ENCODE measurements around the gene PLEKHG4B. TPM values are rescaled to one million over a fixed set of nuclear protein-coding genes. Genes with fewer than 3 reads are reported as not detected.

PLEKHG4B gene
- total RNA-seq, 1 experiment from 2014 or later = 1.2 TPM

- Histone ChIP-seq H4K20me1 (ENCODE audit: low read length) (no peaks in the 10 kb centered on the region), H3K9me2 (replicated peaks; ENCODE audit: low read length) (no peaks in the 10 kb centered on the region), H3K36me3 (ENCODE audit: low read depth, low read length) (no peaks in the 10 kb centered on the region), H3K9me3 (ENCODE audit: low read length) (no peaks in the 10 kb centered on the region), H3F3A (ENCODE audit: low read length, unreplicated experiment) (no peaks in the 10 kb centered on the region), H3K4me2 (ENCODE audit: low read length) (no peak overlapping the region), H3K27me3 (ENCODE audit: low read length) (no peaks in the 10 kb centered on the region), H3K4me1 (ENCODE audit: insufficient read depth, low read length) (no peaks in the 10 kb centered on the region), H3K79me2 (ENCODE audit: low read length) (no peaks in the 10 kb centered on the region), H3K9ac (ENCODE audit: low read length) (no peak overlapping the region), H2AFZ (ENCODE audit: low read length) (no peak overlapping the region), H3K4me3 (ENCODE audit: low read length) (no peak overlapping the region), H3K27ac (ENCODE audit: low read length) (no peak overlapping the region)
- CTCF ChIA-PET = no interaction called here
- no peak for DNase-seq
- ATAC-seq = no peak
- TF ChIP-seq EZH2 (IDR thresholded peaks at IDR 0.05; ENCODE audit: low read length, unreplicated experiment) (no peak), CTCF (conservative IDR thresholded peaks at IDR 0.05; ENCODE audit: low read depth, low read length) (no peak), EZH2phosphoT487 (IDR thresholded peaks at IDR 0.05; ENCODE audit: borderline replicate concordance, low read length) (no peak)
- intact Hi-C loops (cut with micrococcal nuclease) = no loop called here
- POLR2A ChIA-PET (ENCODE audit: unreplicated experiment) = no interaction called here
- no TSS peak for BruUV-seq (replicated peaks)
Observed at GRCh38 chr5:79263-79662, 12.7 kb upstream of the PLEKHG4B start.

- ATAC-seq = no peak
- Histone ChIP-seq H3F3A (ENCODE audit: low read length, unreplicated experiment) (no peaks in the 10 kb centered on the region), H3K79me2 (ENCODE audit: low read length) (no peaks in the 10 kb centered on the region), H2AFZ (ENCODE audit: low read length) (no peak overlapping the region), H3K4me3 (ENCODE audit: low read length) (no peak overlapping the region), H3K27me3 (ENCODE audit: low read length) (no peaks in the 10 kb centered on the region), H3K9ac (ENCODE audit: low read length) (no peak overlapping the region), H3K36me3 (ENCODE audit: low read depth, low read length) (no peaks in the 10 kb centered on the region), H3K27ac (ENCODE audit: low read length) (no peak overlapping the region), H3K4me1 (ENCODE audit: insufficient read depth, low read length) (no peaks in the 10 kb centered on the region), H3K9me3 (ENCODE audit: low read length) (no peaks in the 10 kb centered on the region), H3K9me2 (replicated peaks; ENCODE audit: low read length) (no peaks in the 10 kb centered on the region), H4K20me1 (ENCODE audit: low read length) (no peaks in the 10 kb centered on the region), H3K4me2 (ENCODE audit: low read length) (no peak overlapping the region)
- CTCF ChIA-PET = no interaction called here
- POLR2A ChIA-PET (ENCODE audit: unreplicated experiment) = no interaction called here
- TF ChIP-seq EZH2phosphoT487 (IDR thresholded peaks at IDR 0.05; ENCODE audit: borderline replicate concordance, low read length) = no peak
- no peak for TF ChIP-seq EZH2 (IDR thresholded peaks at IDR 0.05; ENCODE audit: low read length, unreplicated experiment)
- no peak for TF ChIP-seq CTCF (conservative IDR thresholded peaks at IDR 0.05; ENCODE audit: low read depth, low read length)
- no TSS peak for BruUV-seq (replicated peaks)
- intact Hi-C loops (cut with micrococcal nuclease) = no loop called here
- DNase-seq = no peak
Observed at GRCh38 chr5:79821-80220, 12.1 kb upstream of the PLEKHG4B start.

- Histone ChIP-seq H3K9me2 (replicated peaks; ENCODE audit: low read length) (no peaks in the 10 kb centered on the region), H3F3A (ENCODE audit: low read length, unreplicated experiment) (no peaks in the 10 kb centered on the region), H2AFZ (ENCODE audit: low read length) (no peak overlapping the region), H3K9me3 (ENCODE audit: low read length) (no peaks in the 10 kb centered on the region), H3K27me3 (ENCODE audit: low read length) (no peaks in the 10 kb centered on the region), H3K79me2 (ENCODE audit: low read length) (no peaks in the 10 kb centered on the region), H3K4me2 (ENCODE audit: low read length) (no peak overlapping the region), H3K27ac (ENCODE audit: low read length) (no peak overlapping the region), H3K36me3 (ENCODE audit: low read depth, low read length) (no peaks in the 10 kb centered on the region), H3K9ac (ENCODE audit: low read length) (no peak overlapping the region), H3K4me1 (ENCODE audit: insufficient read depth, low read length) (no peaks in the 10 kb centered on the region), H4K20me1 (ENCODE audit: low read length) (no peaks in the 10 kb centered on the region), H3K4me3 (ENCODE audit: low read length) (no peak overlapping the region)
- DNase-seq (no peak), ATAC-seq (no peak)
- ChIA-PET POLR2A (ENCODE audit: unreplicated experiment) (no interaction called here), CTCF (no interaction called here)
- intact Hi-C loops (cut with micrococcal nuclease) = no loop called here
- no peak for TF ChIP-seq CTCF (conservative IDR thresholded peaks at IDR 0.05; ENCODE audit: low read depth, low read length)
- TF ChIP-seq EZH2 (IDR thresholded peaks at IDR 0.05; ENCODE audit: low read length, unreplicated experiment) = no peak
- TF ChIP-seq EZH2phosphoT487 (IDR thresholded peaks at IDR 0.05; ENCODE audit: borderline replicate concordance, low read length) = no peak
- BruUV-seq (replicated peaks) = no TSS peak
Observed at GRCh38 chr5:81391-82021, 10.5 kb upstream of the PLEKHG4B start.
